Activated CD8-positive, alpha-beta memory T cell treated with anti-CD3 and anti-CD28 coated beads, Interleukin-2, amount 10 ng/mL, durations not matched to agents 7 days and 5 days (primary cell): ENCODE results near the gene CCDC106. TPM values are rescaled to one million over a fixed set of nuclear protein-coding genes. Genes with fewer than 3 reads are reported as not detected.

Source experiments
- ATAC-seq: fragments of 150-1000 bp; cut with Tn5 transposase; one replicate; pipeline ENCODE4 v1.10.0; 2021; ENCODE audit warnings: moderate library complexity
- CTCF ChIA-PET: fragments of 350-600 bp; sonication (Branson Sonifier 250); formaldehyde crosslinking; loops from one replicate; lab custom pipeline; 2021; ENCODE audit warnings: antibody characterized with exemption; lab: Charles Lee
- DNase-seq: peaks from one replicate; pipeline ENCODE4 v3.0.0-alpha.2; 2020
- H3K27ac Mint-ChIP-seq: one replicate; pipeline ENCODE4 v1.8.0; 2021; ENCODE audit warnings: mild to moderate bottlenecking, mixed read lengths
- H3K27me3 Mint-ChIP-seq: one replicate; pipeline ENCODE4 v1.8.0; 2021; ENCODE audit warnings: mixed read lengths
- H3K36me3 Mint-ChIP-seq: one replicate; pipeline ENCODE4 v1.8.0; 2021; ENCODE audit warnings: mild to moderate bottlenecking, mixed read lengths
- H3K4me1 Mint-ChIP-seq: one replicate; pipeline ENCODE4 v1.8.0; 2021; ENCODE audit warnings: mixed read lengths
- H3K4me3 Mint-ChIP-seq: one replicate; pipeline ENCODE4 v1.8.0; 2021; ENCODE audit warnings: mild to moderate bottlenecking, moderate library complexity, mixed read lengths
- H3K9me3 Mint-ChIP-seq: one replicate; pipeline ENCODE4 v1.8.0; 2022; ENCODE audit warnings: low read depth, mixed read lengths
- total RNA-seq, 2 experiments: library from RNA; stranded (reverse); gene quantifications; one replicate each; pipeline ENCODE4 v1.2.3, GENCODE V29; 2021

Gene CCDC106
- total RNA-seq, 2 experiments from 2014 or later: 5.9 TPM

DNA sequence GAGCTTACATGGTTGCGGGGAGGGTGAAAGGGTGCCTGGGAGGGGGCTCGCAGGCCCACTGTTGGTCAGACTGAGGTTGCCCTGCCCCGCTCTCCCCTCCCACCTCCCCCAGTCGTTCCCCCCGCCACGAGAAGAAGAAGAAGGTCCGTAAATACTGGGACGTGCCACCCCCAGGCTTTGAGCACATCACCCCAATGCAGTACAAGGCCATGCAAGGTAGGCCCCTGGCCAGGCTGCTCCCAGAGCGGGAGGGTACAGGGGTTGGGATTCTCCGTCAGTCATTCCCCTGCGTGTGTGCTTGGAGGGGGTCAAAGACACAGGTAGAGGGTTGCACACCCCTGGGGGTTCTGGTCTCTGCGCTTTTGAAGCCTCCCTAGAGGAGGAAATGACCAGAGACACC, 12.4 kb downstream of the CCDC106 start:
- Mint-ChIP-seq H3K27ac (no peak overlapping the region), H3K4me3 (no peak overlapping the region), H3K36me3 (peaks cover 69% of the 10 kb centered on the region), H3K4me1 (peaks cover 46% of the 10 kb centered on the region), H3K27me3 (no peaks in the 10 kb centered on the region), H3K9me3 (no peaks in the 10 kb centered on the region)
- DNase-seq: no peak
- no peak for ATAC-seq
- CTCF ChIA-PET: no interaction called here

DNA sequence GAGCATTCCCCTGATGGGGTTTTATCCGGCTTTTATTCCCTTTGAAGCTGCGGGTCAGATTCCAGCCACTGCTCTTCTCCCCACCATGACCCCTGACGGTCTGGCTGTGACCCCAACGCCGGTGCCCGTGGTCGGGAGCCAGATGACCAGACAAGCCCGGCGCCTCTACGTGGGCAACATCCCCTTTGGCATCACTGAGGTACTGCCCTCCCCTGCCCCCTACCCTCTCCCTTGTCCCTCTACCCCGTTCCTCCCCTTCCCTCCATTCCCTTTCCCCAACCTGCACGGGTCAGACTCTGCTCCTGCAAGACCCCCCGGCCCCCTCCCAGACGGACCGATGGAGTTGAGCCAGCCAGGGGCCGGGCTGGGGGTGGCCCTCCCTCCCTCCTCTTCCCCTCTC, 13.0 kb downstream of the CCDC106 start:
- ATAC-seq: no peak
- CTCF ChIA-PET: no interaction called here
- H3K4me3 Mint-ChIP-seq: no peak overlapping the region
- peaks cover 67% of the 10 kb centered on the region for H3K36me3 Mint-ChIP-seq
- no peak for DNase-seq
- peaks cover 44% of the 10 kb centered on the region for H3K4me1 Mint-ChIP-seq
- H3K27me3 Mint-ChIP-seq: no peaks in the 10 kb centered on the region
- H3K27ac Mint-ChIP-seq: no peak overlapping the region
- H3K9me3 Mint-ChIP-seq: no peaks in the 10 kb centered on the region

DNA sequence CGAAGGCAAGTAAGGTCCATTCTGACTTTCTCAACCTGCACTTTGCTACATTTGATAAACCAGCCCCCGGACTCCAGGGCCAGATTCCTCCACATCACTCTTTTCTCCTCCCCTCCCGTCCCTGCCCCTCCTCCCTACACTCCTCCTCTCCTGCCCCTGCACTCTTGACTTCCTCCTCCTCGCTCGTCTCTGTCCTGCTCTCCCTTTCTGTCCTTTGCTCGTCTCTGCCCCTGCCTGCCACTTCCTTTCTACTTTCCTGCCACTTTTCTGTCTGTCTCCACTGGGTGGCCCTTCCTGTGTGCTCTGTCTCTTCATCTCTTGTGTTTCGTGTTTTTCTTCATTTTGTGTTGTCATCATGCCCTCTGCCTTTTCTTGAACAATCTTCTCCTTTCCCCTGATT, 13.8 kb downstream of the CCDC106 start:
- CTCF ChIA-PET: no interaction called here
- no peak for DNase-seq
- peaks cover 36% of the 10 kb centered on the region for H3K4me1 Mint-ChIP-seq
- no peak overlapping the region for H3K4me3 Mint-ChIP-seq
- peaks cover 63% of the 10 kb centered on the region for H3K36me3 Mint-ChIP-seq
- no peak overlapping the region for H3K27ac Mint-ChIP-seq
- no peak for ATAC-seq
- no peaks in the 10 kb centered on the region for H3K9me3 Mint-ChIP-seq
- H3K27me3 Mint-ChIP-seq: no peaks in the 10 kb centered on the region

DNA sequence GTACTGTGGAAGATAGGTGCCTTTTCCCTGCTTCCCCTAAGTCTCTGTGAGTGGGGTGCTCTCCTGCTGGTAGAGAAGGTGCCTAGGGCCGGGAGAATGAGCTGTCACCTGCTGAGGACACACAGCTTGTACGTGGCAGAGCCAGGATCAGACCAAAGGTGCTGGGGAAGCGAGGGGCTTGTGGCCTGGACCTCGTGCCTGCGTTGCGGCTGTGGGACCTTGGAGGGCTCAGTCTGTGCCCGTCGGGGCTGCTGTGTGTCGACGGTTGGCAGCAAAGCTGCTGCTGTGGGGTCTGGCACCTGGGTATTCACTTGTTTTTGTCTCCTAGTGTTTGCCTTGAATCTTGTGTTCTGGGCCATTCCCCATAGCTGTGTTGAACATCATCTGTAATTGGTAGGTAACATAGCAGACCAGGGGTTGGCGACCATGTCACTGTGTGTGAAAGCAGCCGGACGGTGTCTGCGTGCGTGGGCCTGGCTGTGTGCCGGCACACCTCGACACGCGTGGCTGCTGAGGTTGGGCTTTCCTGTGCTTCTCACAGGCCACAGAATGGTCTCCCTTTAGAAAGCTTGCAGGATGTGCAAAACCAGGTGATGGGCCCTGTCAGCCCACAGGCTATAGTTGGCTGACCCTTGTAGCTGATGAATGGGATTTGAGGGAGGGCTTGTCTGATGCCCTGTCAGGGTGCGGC, 16.0 kb downstream of the CCDC106 start:
- H3K36me3 Mint-ChIP-seq: peaks cover 57% of the 10 kb centered on the region
- no peak for ATAC-seq
- no peak overlapping the region for H3K4me3 Mint-ChIP-seq

DNA sequence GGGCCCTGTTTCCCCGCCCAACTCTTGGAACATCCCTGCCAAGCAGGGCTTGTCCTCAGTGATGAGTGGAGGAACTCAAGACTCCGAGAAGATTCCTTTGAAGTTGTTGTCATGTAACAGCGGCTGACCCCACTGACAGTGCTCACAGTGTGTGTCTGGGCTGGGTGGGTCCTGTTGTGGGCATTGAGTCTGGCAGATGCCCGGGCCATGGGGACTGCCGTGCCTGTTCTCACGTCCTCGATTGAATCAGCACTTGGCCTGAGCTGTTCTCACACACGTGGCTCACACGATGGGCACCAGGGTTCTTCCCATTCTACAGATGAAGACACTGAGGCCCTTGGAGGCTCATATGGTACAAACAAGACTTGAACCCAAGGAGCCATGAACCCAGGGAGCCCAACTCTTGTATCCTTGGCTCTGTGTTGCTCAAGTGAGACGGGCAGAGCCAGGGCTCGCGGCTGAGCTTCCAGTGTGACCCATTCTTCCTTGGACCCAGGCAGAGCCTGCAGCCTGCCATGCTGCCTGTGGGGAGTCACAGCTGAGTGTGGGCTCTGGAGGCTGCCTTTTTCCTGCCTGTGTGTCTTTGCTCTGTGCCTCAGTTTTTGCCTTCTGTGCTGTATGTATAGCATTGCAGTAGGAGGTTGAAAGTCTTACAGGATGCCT, 18.5 kb downstream of the CCDC106 start:
- peaks cover 55% of the 10 kb centered on the region for H3K36me3 Mint-ChIP-seq
- no peak for DNase-seq
- H3K4me3 Mint-ChIP-seq: no peak overlapping the region
- H3K4me1 Mint-ChIP-seq: peaks cover 19% of the 10 kb centered on the region
- H3K9me3 Mint-ChIP-seq: no peaks in the 10 kb centered on the region
- no peaks in the 10 kb centered on the region for H3K27me3 Mint-ChIP-seq
- ATAC-seq: no peak
- no peak overlapping the region for H3K27ac Mint-ChIP-seq
- CTCF ChIA-PET: no interaction called here

More for the DNA sequence above, 16.0 kb downstream of the CCDC106 start:
- Mint-ChIP-seq H3K27ac (no peak overlapping the region), H3K9me3 (no peaks in the 10 kb centered on the region), H3K27me3 (no peaks in the 10 kb centered on the region), H3K4me1 (peaks cover 16% of the 10 kb centered on the region)
- CTCF ChIA-PET: interaction anchor here (1.0 kb wide), 1 partner anchor 31 kb away, joined by 3 read pairs; no protein-coding TSS in a partner anchor
- no peak for DNase-seq

DNA sequence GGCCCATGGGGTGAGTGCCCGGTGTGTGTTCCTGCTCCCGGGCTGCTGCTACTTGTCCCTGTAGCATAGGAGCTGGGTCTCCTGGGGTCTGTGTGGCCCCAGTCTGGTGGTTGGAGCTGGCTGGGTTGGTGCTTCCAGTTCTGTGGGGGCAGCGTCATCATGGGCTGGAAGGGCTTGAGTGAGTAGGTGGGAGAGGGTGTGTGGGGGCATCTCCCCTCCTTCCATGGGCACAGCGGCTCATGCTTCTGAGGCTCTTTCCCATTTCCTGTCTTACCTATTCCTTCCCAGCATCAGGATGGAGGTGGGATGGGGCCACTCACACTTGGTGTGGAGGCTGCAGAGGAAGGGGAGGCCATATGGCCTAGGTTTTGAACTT, 19.0 kb downstream of the CCDC106 start:
- Mint-ChIP-seq H3K27me3 (no peaks in the 10 kb centered on the region), H3K36me3 (peaks cover 51% of the 10 kb centered on the region), H3K27ac (no peak overlapping the region), H3K4me1 (peaks cover 15% of the 10 kb centered on the region), H3K9me3 (no peaks in the 10 kb centered on the region), H3K4me3 (no peak overlapping the region)
- no peak for DNase-seq
- CTCF ChIA-PET: no interaction called here
- no peak for ATAC-seq

DNA sequence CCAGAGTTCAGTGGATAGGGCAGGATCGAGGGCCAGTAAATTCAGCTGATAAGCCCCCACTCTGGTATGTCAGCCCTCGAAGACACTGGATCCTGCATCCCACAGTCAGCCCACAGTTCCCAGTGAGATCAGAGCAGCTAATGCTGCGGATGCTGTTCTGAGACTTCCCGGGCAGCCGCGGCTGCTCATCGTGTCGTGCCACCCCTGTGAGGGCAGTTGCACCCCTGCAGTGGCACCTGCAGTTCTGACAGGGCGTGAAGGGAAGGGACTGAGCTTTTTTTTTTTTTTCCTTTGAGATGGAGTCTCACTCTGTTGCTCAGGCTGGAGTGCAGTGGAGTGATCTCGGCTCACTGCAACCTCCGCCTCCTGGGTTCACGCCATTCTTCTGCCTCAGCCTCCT, 19.5 kb downstream of the CCDC106 start:
- Mint-ChIP-seq H3K9me3 (no peaks in the 10 kb centered on the region), H3K4me3 (no peak overlapping the region), H3K27me3 (no peaks in the 10 kb centered on the region), H3K36me3 (peaks cover 53% of the 10 kb centered on the region), H3K4me1 (peaks cover 19% of the 10 kb centered on the region), H3K27ac (no peak overlapping the region)
- DNase-seq (no peak), ATAC-seq (no peak)
- CTCF ChIA-PET: interaction anchor here (1.3 kb wide), 1 partner anchor 13 kb away, joined by 4 read pairs; the partner anchor contains the start of gene U2AF2

DNA sequence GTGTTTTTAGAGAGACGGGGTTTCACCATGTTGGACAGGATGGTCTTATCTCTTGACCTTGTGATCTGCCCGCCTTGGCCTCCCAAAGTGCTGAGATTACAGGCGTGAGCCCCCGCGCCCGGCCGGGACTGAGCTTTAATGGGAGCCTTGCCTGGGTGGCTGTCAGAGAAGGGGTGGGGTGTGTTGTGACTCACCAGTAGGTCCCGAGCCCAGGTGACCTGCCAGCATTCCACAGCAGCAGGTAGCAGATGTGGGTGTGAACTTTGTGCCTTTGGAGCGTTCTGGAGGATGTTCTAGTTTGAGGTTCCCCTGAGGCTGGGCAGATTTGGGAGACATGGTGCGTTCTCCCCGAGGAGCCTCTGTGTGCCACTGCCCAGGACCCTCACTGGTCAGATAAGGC, 19.9 kb downstream of the CCDC106 start:
- DNase-seq (no peak), ATAC-seq (no peak)
- no peak overlapping the region for H3K4me3 Mint-ChIP-seq
- H3K36me3 Mint-ChIP-seq: peaks cover 48% of the 10 kb centered on the region
- no peaks in the 10 kb centered on the region for H3K9me3 Mint-ChIP-seq
- no peak overlapping the region for H3K27ac Mint-ChIP-seq
- no peaks in the 10 kb centered on the region for H3K27me3 Mint-ChIP-seq
- peaks cover 16% of the 10 kb centered on the region for H3K4me1 Mint-ChIP-seq
- CTCF ChIA-PET: interaction anchor here (1.3 kb wide), 1 partner anchor 13 kb away, joined by 4 read pairs; the partner anchor contains the start of gene U2AF2

DNA sequence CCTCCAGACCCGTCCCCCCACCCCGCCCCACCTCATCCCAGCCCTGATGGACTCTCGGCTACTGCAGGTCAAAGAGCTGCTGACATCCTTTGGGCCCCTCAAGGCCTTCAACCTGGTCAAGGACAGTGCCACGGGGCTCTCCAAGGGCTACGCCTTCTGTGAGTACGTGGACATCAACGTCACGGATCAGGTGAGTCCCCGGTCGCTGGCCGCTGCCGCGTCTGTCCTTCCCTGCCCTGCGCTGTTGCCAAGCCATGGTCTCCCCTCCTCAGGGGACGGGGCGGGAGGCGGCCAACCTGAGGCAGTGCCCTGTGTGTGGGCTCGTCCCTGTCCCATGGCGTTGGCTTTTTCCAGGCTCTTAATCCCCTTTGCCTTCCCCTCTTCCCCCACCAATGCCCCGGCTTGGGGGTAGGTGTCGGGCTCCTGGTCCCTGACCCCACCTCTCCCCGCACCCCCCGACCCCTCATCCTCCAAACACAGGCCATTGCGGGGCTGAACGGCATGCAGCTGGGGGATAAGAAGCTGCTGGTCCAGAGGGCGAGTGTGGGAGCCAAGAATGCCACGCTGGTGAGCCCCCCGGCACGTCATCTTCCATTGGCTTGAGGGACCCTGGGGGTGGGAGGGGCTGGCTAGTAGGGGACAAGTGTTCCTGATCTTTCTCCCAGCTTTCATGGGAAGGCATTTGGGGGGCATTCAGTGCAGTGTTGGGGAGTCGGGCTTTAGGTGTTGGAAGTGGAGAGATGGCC, 20.8 kb downstream of the CCDC106 start:
- Mint-ChIP-seq H3K9me3 (no peaks in the 10 kb centered on the region), H3K27me3 (no peaks in the 10 kb centered on the region), H3K4me3 (no peak overlapping the region), H3K27ac (no peak overlapping the region), H3K4me1 (peaks cover 20% of the 10 kb centered on the region), H3K36me3 (peaks cover 44% of the 10 kb centered on the region)
- no peak for ATAC-seq
- CTCF ChIA-PET: interaction anchor here (0.6 to 1.3 kb wide), 3 partner anchors 14 to 201 kb away, joined by 3 to 4 read pairs (median 3); partner anchors contain the start of gene U2AF2
- no peak for DNase-seq

DNA sequence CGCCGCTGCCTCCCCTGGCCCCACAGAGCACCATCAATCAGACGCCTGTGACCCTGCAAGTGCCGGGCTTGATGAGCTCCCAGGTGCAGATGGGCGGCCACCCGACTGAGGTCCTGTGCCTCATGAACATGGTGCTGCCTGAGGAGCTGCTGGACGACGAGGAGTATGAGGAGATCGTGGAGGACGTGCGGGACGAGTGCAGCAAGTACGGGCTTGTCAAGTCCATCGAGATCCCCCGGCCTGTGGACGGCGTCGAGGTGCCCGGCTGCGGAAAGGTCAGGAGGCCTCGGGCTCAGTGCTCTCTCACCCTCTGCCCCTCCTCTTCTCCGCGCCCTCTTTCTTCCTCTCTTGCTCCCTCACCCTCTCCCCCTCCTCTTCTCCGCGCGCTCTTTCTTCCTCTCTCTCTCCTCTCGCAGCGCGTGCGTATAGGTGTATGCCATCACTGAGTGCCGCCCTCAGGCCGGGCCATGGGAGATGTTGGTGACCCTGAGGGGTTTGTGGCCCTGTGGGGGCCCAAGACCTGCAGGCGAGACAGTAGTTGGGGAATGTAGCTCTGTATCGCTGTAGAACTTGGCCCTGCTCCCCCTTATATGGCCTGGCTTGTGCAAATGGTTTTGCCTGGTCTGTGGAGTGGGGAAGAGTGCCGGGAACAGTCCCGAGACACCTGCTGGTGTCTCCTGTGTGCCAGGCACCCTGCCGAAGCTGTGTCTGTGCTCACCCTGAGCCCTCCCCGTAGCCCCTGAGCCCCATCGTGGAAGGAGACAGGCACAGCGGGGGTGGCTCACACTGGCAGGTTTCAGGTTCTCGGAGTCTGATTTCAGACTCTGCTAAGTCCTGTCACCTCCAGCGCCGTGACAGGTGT, 21.6 kb downstream of the CCDC106 start:
- Mint-ChIP-seq H3K4me3 (no peak overlapping the region), H3K4me1 (peaks cover 25% of the 10 kb centered on the region), H3K27ac (no peak overlapping the region), H3K27me3 (no peaks in the 10 kb centered on the region), H3K36me3 (peaks cover 41% of the 10 kb centered on the region), H3K9me3 (no peaks in the 10 kb centered on the region)
- ATAC-seq: no peak
- CTCF ChIA-PET: interaction anchor here (1.0 kb wide), 1 partner anchor 202 kb away, joined by 3 read pairs; no protein-coding TSS in a partner anchor
- DNase-seq: no peak

DNA sequence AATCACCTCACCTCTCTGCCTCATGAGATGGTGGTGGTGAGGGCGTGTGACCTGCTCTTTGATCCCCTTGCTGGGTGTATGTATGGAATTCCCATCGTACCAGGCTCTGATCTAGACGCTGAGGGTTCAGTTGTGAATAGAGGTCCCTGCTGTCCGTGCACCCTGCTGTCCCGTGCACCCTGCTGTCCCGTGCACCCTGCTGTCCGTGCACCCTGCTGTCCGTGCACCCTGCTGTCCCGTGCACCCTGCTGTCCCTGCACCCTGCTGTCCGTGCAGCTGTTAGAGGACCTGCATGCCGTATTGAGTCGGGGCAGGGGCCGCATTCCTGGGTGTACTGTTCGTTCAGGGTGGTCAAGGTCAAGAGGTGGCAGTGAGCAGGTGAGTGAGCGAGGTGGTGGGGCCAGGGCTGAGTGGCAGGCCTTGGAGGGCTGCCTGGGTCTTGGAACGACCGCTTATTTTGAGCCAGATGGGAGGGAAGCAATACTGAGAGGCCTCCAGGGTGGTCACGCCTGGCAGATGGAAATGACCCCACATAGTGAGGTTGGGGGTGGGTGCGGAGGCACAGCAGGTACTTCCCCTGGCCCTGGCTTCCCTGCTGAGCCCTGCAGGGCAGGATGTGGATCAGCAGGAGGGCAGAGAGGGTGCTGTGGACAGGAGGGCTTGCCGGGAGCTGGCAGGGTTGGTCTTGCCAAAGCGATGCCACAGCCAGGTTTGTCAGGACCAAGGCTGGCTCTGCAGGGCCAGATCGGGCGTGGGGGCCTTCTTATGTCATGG, 22.5 kb downstream of the CCDC106 start:
- ATAC-seq (no peak), DNase-seq (no peak)
- Mint-ChIP-seq H3K9me3 (no peaks in the 10 kb centered on the region), H3K27me3 (no peaks in the 10 kb centered on the region), H3K4me1 (peaks cover 26% of the 10 kb centered on the region), H3K27ac (no peak overlapping the region), H3K36me3 (peaks cover 40% of the 10 kb centered on the region), H3K4me3 (no peak overlapping the region)
- CTCF ChIA-PET: interaction anchor here (0.8 to 2.0 kb wide), 6 partner anchors 13 to 38 kb away, joined by 3 to 13 read pairs (median 6); partner anchors contain the start of gene U2AF2

DNA sequence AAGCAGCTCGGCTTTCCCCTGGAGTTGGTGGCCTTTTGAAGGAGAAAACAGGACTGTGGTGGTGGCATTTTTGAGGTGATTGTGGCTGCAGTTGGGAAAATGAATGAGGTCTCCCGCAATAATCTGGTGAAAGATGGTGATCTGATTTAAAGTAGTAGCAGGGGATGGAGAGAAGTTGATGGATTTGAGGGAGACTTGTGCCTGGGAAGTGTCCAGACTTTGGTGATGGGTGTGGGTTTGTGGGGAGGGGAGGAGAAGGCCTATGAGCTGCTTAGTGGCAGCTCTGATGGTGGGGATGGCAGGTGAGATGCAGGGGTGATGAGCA, 23.0 kb downstream of the CCDC106 start:
- no peaks in the 10 kb centered on the region for H3K9me3 Mint-ChIP-seq
- no peak overlapping the region for H3K27ac Mint-ChIP-seq
- peaks cover 36% of the 10 kb centered on the region for H3K36me3 Mint-ChIP-seq

More for the DNA sequence above, 23.0 kb downstream of the CCDC106 start:
- Mint-ChIP-seq H3K4me3 (no peak overlapping the region), H3K27me3 (no peaks in the 10 kb centered on the region), H3K4me1 (peaks cover 31% of the 10 kb centered on the region)
- ATAC-seq (no peak), DNase-seq (no peak)
- CTCF ChIA-PET: interaction anchor here (0.8 to 2.0 kb wide), 7 partner anchors 12 to 39 kb away, joined by 3 to 13 read pairs (median 4); partner anchors contain the start of gene U2AF2
